Measurements from ENCODE around the gene RNF123.

RNF123 gene

GRCh38 chr3:49689046-49689907, at the start of gene RNF123, which contains the start of gene MST1:
Gene RNF123, plus strand, starts transcription at chr3:49689557. Its CDS starts 1,609 bp downstream, at chr3:49691166.
Gene MST1, minus strand, starts transcription at chr3:49689474. Its CDS starts 783 bp downstream, at chr3:49688691.
- DNase-seq: peak; percentile 91

- DNase-seq: no peak
Observed at GRCh38 chr3:49641292-49641691, 48.1 kb upstream of the RNF123 start.

- DNase-seq: no peak
Observed at GRCh38 chr3:49641921-49642707, 47.2 kb upstream of the RNF123 start.

- DNase-seq: no peak
Observed at GRCh38 chr3:49642708-49643145, 46.6 kb upstream of the RNF123 start.

GRCh38 chr3:49644684-49645083, 44.7 kb upstream of the RNF123 start:
- DNase-seq: no peak

GRCh38 chr3:49646236-49646635, 43.1 kb upstream of the RNF123 start:
- DNase-seq: no peak

GRCh38 chr3:49647741-49648140, 41.6 kb upstream of the RNF123 start:
- no peak for DNase-seq

- DNase-seq: no peak
Observed at GRCh38 chr3:49648354-49649019, 40.9 kb upstream of the RNF123 start.

- no peak for DNase-seq
Observed at GRCh38 chr3:49649576-49649975, 39.8 kb upstream of the RNF123 start.

GRCh38 chr3:49650177-49650576, 39.2 kb upstream of the RNF123 start:
- DNase-seq: no peak

GRCh38 chr3:49650637-49651036, 38.7 kb upstream of the RNF123 start:
- no peak for DNase-seq

GRCh38 chr3:49652218-49652902, 37.0 kb upstream of the RNF123 start:
- DNase-seq: no peak

GRCh38 chr3:49652903-49653415, 36.4 kb upstream of the RNF123 start:
- no peak for DNase-seq

GRCh38 chr3:49653621-49654020, 35.7 kb upstream of the RNF123 start:
- no peak for DNase-seq

- DNase-seq: no peak
Observed at GRCh38 chr3:49654176-49654825, 35.1 kb upstream of the RNF123 start.

- no peak for DNase-seq
Observed at GRCh38 chr3:49654955-49655556, 34.3 kb upstream of the RNF123 start.

GRCh38 chr3:49655731-49656285, 33.5 kb upstream of the RNF123 start:
- DNase-seq: no peak

- no peak for DNase-seq
Observed at GRCh38 chr3:49656541-49657112, 32.7 kb upstream of the RNF123 start.

GRCh38 chr3:49657208-49657915, 32.0 kb upstream of the RNF123 start:
- no peak for DNase-seq

GRCh38 chr3:49658711-49659110, 30.6 kb upstream of the RNF123 start:
- no peak for DNase-seq

Measured in CD4-positive, alpha-beta T cell treated with Interleukin-4 for 4 hours (primary cell).